ENCODE data around the gene ANTXR1.
A peak's percentile ranks its signal among the peaks of the same experiment; 100 is the strongest.
"Not testable (repeated sequence)": the region's sequence is repeated elsewhere in the genome, so short reads cannot be mapped to it uniquely, and the experiment has no call there.

ANTXR1 gene

DNA sequence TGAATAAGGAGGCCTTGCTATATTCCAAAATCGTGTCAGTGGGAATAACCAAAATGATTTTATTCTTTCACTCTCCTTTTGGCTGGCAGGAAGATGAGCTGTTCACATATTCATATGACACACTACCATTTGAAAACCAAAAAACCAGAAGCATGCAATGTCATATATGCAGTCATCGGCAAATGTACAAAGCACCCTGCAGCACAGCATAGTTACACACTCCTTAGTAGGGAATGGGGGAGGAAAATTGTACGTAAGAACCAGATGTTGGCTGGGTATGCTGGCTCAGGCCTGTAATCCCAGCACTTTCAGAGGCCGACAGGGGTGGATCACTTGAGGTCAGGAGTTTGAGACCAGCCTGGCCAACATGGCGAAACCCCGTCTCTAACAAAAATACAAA, 197.4 kb downstream of the ANTXR1 start:
- in situ Hi-C loops (cut with MboI; ENCODE audit: low pct_unique_long_range_greater_than_20kb, low sequenced_read_pairs): no loop called here

DNA sequence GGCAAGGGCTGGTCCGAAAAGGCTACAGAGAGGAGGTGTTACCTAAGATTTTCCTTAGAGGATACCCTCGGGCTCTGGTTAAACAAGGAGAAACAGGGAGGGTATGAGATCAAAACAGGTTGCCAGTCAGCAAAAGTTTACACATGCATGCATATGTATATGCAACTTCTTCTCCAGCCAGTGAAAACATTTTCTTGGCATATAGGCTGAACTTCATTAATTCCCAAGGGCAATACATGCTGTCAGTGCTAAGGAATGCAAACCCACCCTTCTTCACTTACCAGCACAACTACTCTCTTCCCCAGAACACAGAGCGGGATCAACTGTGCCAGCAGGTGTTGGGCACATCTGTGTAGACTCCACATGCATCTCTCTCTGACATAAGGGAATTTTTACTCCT, 198.1 kb downstream of the ANTXR1 start:
- DNase-seq: no peak
- in situ Hi-C loops (cut with MboI; ENCODE audit: low pct_unique_long_range_greater_than_20kb, low sequenced_read_pairs): no loop called here

More for the DNA sequence above, 197.4 kb downstream of the ANTXR1 start:
- no peak for DNase-seq

DNA sequence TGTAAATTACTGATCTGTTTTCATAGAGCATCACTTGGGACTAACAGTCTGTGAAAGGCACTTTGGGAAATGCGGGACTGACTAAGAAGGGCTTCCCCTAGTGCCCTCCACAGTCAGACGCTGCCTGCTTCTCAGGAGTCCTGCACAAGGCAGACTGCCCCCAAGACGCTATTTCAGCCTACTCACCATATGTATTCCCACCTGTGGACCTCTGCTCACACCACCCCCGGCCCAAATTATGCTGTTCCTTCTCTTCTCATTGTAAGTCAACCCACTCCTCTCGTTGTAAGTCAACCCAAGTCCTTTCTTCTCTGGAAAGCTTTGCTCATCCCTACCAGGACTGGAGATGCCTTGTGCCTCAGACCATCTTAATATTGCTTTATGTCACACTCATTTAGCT, 198.7 kb downstream of the ANTXR1 start:
- no peak for DNase-seq
- in situ Hi-C loops (cut with MboI; ENCODE audit: low pct_unique_long_range_greater_than_20kb, low sequenced_read_pairs): no loop called here

DNA sequence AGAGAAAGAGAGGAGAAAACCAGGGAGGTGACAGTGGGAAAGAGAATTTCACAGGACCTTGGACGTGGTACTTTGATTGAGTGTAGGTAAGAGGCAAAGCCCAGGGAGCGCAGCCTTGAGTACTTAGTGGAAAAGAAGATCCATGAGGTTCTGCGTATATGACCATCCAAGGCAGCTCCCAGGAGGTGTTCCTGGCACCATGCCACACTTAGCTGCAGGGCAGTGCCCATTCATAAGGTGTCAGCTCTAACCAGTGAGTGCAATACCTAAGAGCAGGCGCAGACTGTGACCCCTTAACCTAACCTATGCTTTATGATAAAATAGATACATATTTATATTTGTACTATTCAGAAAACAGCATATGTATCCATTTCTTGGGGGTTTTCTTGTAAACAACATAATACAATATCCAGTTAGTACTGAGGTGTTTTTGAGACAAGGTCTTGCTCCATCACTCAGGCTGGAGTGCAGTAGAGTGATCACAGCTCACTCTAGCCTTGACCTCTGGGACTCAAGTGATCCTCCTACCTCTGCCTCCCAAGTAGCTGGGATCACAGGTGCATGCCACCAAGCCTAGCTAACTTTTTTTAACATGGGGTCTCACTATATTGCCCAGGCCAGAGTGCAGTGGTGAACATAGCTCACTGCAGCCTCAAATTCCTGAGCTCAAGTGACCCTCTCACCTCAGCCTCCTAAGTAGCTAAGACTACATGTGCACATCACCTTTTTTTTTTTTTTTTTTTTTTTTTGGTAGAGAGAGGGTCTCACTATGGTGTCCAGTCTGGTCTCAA, 199.5 kb downstream of the ANTXR1 start:
- in situ Hi-C loops (cut with MboI; ENCODE audit: low pct_unique_long_range_greater_than_20kb, low sequenced_read_pairs): no loop called here
- no peak for DNase-seq

DNA sequence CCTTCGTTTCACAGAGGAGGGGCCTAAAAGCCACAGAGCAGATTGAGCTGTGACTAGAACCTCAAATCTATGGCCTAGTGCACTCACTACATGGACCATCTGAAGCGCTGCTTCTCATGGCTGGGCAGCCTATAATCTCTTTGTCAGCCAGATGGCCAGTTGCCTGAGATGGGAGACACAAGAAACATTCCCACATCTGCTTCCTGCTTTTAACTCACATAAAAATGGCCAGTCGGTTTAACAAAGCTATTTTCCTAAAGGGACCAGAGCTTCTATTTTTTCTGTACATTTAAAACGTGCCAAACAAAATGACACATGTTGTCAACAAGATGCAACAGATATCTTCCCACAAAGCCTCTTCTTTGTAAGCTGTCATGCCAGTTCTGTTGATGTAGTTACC, 200.2 kb downstream of the ANTXR1 start:
- in situ Hi-C loops (cut with MboI; ENCODE audit: low pct_unique_long_range_greater_than_20kb, low sequenced_read_pairs): no loop called here
- DNase-seq: no peak

DNA sequence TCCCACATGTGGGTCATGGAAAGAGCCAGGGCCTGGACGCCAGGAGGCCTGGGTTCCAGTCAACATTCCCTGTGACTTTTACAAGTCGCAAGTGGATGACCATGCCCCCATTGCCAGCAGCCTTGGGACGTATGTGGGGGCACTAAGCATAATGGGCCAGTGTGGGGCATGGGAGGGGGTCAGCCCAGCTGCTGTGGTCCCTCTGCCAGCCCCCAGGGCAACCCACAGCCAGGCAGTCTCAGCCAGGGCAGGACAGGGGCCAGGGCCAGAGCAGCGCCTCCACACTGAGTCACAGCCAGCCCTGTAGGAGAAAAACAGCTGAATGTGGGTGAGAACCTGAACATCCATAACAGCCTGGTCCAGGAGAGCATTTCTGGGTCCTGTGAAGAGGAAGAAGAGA, 200.8 kb downstream of the ANTXR1 start:
- in situ Hi-C loops (cut with MboI; ENCODE audit: low pct_unique_long_range_greater_than_20kb, low sequenced_read_pairs): no loop called here
- no peak for DNase-seq

DNA sequence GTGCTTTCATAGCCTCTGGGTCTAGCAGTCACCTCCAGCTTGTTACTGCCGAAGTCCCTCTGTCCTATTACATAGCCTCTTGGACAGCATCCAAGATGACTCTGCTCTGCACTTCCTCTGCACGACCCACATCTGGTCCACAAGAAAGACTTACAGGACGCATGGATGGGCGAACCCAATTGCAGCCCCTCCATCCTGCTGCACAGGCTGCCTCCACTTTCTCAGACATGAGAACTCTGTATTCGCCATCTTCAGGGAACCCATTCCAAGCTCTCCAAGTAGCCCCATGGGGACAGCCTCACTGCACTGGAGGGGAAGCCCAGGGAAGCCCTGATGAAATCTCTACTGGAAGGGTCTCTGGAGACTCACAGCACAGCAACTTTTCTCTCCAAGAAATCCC, 201.9 kb downstream of the ANTXR1 start:
- in situ Hi-C loops (cut with MboI; ENCODE audit: low pct_unique_long_range_greater_than_20kb, low sequenced_read_pairs): no loop called here
- DNase-seq: peak; percentile 7

DNA sequence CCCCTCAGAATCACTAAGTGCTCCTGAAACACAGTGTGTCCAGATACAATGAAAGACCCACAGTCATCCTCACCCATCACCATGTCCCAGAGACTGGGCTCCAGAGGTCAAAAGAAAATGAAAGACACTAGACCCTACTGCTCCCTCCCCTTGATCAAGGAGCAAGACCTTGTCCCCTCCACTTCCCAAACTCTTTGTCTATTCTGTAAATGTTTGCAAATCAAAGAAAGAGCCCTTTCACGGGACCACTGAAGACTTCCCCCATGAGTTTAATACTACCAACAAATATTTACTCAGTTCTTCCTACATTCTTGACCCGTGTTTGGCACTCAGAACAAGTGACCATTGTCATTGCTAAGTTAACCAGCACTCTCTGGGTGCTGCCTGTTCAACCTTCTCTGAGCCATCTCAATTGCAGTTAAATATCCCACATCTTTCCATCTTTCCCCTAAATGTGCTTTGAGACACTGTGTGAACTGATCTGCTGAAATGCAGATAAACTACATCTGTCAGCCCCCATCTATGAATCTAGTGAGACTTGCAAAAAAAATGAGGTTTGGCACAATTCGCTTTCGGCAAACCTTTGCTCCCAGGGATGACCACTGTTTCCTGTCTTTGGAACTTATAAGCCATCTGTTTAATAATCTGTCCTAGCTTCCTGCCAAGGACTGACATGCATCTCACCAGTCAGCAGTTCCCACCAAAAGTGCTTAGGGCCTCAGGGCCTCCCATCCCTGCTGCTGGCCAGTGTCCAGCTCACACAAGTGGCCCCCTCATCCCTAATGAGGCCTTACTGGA, 203.8 kb downstream of the ANTXR1 start:
- DNase-seq: no peak

DNA sequence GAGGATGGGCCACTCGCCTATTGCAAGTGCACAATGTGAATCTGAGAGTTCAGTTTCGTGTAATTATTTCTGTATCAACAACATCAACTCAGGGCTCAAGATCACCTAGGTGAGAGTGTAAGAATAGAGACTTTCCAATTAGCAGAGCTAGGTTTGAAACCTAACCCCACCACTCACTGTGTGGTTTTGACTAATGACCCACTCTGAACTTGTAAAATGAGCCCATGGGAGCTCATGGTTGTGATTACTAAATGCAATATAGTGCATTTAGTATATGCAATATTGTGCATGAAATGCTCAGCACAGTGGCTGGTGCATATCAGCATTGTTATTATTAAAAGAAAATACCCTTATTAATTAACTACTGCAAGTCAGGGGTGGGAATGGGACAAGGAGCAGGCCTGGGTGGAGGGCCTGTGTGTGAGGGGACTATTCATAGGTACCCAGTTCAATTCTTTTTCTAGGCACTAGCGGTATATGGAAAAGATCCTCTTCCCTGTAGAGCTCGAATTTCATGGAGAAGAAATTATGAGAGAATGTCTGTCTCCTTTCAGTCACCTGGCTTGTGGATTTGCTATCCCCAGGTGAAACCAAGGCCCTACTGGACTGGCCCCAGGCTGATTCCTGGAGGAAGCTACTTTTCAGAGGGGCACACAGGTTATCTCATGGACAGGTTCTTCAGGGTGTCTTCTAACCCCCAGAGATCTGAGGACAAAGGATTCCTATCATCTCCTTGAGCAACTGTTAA, 204.5 kb downstream of the ANTXR1 start:
- in situ Hi-C loops (cut with MboI; ENCODE audit: low pct_unique_long_range_greater_than_20kb, low sequenced_read_pairs): no loop called here
- no peak for DNase-seq

More for the DNA sequence above, 203.8 kb downstream of the ANTXR1 start:
- in situ Hi-C loops (cut with MboI; ENCODE audit: low pct_unique_long_range_greater_than_20kb, low sequenced_read_pairs): no loop called here

DNA sequence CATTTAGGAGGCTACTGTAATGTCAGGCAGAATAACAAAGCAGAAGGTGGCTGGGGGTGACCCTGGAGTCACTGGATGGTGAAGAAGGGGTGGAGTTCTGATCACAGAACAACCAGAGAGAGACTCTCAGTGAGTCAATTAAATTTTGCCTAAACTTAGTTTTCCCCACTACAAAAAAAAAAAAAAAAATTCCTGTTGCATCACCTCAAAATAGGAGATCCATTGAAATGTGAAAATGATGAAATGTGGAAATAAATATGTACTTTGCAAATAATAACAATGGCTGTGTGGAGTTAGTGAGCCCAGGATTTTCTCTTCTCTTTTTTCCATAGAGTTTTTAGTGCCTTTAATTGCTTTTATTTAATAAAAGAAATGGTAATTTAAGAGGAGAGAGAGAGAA, 208.5 kb downstream of the ANTXR1 start:
- in situ Hi-C loops (cut with MboI; ENCODE audit: low pct_unique_long_range_greater_than_20kb, low sequenced_read_pairs): no loop called here
- DNase-seq: no peak

DNA sequence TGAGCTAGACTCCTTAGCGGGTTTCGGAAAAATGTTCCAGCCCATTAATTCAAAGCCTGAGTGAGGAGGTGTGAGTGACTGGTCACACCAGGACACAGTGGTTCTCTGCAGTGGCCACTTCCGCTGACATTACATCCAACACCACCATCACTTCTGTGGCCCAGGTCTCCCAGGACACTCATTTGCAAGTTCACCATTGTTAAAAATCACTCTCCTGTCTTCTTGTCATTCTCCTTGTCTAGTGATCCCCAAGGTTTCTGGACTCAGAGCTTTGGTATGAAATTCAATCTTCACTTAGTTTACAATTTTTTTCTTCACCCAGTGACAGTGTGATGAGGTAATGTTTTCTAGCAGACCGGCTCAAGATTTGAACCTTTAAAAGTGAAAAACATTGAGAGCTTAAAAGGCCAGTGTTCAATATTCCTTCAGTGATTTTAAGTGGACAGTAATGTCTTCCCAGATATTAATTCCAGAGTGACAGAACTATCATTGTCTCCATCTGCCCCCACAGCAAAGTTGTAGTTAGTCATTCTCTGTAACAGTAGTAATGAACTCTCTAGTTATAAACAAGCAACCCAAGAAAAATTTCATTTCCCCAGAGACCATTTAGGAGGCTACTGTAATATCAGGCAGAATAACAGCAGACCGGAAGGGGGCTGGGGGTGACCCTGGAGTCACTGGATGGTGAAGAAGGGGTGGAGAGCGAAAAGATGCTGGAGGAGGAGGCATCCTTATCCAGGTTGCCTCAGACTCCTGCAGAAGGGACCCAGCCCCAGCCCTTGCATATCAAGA, 209.2 kb downstream of the ANTXR1 start:
- no peak for DNase-seq
- in situ Hi-C loops (cut with MboI; ENCODE audit: low pct_unique_long_range_greater_than_20kb, low sequenced_read_pairs): no loop called here

DNA sequence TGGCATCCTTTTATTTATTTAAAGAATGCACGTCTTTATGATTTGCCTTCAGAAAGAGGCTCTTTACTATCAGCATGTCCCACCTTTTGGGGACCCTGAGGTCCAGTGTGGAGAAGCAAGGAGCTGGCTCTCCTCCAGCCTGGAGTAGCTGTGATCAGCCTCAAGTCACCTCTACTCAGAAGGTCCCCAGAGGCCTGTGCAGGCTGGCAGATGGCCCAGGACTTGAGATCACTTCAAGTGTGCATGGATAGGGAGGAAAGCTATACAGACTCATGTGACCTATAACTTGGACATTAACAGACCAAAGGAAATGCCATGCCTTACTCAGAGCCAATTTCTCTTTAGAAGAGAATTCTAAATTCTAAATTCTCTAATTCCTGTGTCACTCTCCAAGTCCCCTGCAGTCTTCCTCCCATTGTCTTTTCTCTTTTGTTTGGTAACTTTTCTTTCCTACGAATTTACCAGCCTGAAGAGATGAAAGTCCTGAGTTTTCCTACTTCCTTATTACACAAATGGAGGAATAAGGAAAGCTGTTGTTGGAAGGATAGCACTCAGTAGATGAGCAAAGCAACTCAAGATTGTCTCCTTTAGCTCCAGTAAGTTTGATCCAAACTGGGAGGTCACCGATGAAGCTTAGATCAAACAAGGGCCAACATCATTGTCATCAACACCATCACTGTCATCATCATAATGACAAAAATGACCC, 210.1 kb downstream of the ANTXR1 start:
- DNase-seq: no peak
- in situ Hi-C loops (cut with MboI; ENCODE audit: low pct_unique_long_range_greater_than_20kb, low sequenced_read_pairs): no loop called here

DNA sequence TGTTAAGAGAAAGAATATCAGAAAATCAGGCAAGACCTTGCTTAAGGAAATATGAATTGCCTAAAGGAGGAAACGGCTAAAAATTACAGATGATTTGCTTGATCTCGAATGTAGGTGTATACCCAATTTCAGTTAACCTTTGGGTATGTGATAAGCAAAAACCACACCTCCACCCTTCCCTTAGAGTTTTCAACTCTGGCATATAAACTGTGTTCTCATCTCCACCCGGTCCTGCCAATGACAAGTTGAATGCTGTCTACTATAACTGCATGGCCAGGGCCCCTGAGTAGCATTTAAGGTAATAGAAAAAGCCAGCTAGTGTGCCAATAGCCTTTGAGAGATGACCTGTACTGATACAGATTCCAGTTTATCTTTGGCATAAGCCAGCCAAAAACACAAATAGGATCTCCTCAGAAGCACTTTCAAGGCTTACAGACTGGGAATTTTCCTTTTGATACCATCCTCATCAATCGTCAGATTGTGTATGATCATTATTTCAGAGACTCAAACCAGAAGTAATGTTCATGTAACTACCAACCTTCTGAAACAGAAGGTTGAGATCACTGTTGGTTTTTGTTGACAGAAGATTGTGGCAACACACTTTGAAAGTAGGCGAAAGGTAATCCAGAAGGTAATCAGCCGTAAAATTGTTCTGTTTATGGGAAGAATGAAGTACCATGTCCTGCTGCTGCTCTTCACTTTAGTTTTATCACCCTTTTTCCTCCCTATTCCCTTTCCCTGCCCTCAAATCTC, 211.0 kb downstream of the ANTXR1 start:
- in situ Hi-C loops (cut with MboI; ENCODE audit: low pct_unique_long_range_greater_than_20kb, low sequenced_read_pairs): no loop called here
- DNase-seq: no peak

DNA sequence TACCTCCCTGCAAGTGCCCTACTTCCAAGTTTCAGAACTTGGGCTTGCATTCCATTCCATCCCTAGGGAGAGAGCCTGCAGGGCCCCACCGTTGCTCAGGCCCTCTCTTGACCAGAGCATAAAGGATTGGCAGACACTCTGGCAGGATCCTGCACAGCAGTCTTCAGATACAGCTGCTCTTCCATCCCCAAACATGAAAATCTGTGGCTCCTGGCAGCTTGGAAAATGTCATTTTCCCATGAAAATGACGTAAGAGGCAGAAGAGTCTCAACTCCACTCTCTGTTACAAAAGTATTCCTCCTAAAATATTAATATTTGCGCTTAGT, 211.5 kb downstream of the ANTXR1 start:
- no peak for DNase-seq
- in situ Hi-C loops (cut with MboI; ENCODE audit: low pct_unique_long_range_greater_than_20kb, low sequenced_read_pairs): no loop called here

DNA sequence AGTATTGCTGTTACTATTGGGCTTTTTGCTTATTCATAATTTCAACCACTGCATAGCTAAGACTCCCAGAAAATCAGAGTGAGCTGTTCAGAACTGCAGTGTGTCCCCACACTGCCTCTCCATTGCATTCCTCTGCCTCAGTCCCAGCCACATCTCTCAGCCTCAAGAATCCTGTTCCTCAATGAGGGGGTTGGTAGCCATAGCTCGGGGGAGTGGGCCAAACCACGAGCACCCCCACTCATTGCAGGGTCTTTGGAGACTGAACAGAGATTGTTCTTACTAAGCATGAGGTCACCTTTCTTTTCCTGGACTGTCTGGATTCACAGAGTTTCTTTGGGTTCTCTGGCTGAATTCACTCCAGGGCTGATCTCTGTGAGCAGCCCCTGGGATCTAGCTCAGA, 213.0 kb downstream of the ANTXR1 start:
- no peak for DNase-seq
- in situ Hi-C loops (cut with MboI; ENCODE audit: low pct_unique_long_range_greater_than_20kb, low sequenced_read_pairs): no loop called here

DNA sequence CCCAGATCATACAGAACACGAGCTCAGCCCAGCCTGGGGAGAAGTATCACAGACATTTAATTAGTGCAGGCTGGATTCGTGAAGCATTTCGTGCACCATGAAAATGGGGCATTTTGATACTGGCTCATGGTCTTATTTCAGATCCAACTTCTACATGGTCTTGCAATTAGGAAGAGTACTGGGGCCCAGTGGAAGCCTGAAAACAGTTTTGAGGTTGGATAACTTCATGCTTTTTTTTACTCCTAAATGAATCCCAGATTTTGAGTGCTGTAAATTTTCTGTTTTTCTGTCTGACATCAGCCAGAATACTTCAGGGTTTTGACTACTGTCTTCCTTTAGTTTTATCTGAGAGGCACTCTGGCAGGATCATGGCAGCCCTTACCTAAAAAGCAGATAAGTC, 213.9 kb downstream of the ANTXR1 start:
- DNase-seq: no peak
- in situ Hi-C loops (cut with MboI; ENCODE audit: low pct_unique_long_range_greater_than_20kb, low sequenced_read_pairs): no loop called here

DNA sequence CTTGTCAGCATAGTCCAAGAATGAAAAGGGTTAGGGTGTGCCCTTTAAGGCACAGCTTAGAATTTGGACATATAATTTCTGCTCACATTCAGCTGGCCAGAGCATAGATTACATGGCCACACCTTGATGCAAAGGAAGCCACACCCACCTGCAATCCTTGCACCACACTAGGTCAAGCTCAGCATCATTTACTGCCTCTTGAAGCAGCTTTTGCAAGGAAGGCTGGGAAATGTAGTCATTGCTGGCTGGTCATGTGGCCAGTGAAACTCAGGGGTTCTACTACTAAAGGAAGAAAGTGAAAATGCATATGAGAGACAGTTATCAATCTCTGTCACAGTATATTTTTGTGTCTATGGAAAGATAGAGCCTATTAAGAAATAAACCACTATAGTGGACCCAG, 214.7 kb downstream of the ANTXR1 start:
- DNase-seq: no peak
- in situ Hi-C loops (cut with MboI; ENCODE audit: low pct_unique_long_range_greater_than_20kb, low sequenced_read_pairs): no loop called here

DNA sequence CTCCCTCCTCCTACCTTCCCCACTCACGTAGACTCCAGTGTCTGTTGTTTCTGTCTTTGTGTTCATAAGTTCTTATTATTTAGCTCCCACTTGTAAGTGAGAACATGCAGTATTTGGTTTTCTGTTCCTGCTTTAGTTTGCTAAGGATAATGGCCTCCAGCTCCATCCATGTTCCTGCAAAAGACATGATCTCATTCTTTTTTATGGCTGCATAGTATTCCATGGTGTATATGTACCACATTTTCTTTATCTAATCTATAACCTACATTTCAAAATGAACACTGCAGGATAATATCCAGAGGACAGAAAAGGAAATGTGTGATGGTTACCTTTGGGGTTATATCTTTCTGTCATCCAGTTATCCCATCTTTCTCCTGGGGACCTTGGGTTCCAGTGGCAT, 218.0 kb downstream of the ANTXR1 start:
- in situ Hi-C loops (cut with MboI; ENCODE audit: low pct_unique_long_range_greater_than_20kb, low sequenced_read_pairs); DNase-seq: not testable (repeated sequence)
